ENCODE results near the gene IFT25.

GRCh38 chr1:53891678-53892077, 53.8 kb downstream of the IFT25 start:
- TF ChIP-seq YY1 (IDR thresholded peaks at IDR 0.05; ENCODE audit: low read depth) (no peak), REST (IDR thresholded peaks at IDR 0.05; ENCODE audit: low read depth) (no peak), EP300 (IDR thresholded peaks at IDR 0.05; ENCODE audit: borderline replicate concordance) (no peak), CEBPB (IDR thresholded peaks at IDR 0.05) (no peak), RAD21 (IDR thresholded peaks at IDR 0.05; ENCODE audit: low read depth) (no peak), CREB1 (IDR thresholded peaks at IDR 0.05; ENCODE audit: low read depth) (no peak), MAX (IDR thresholded peaks at IDR 0.05) (no peak), NFIC (IDR thresholded peaks at IDR 0.05) (no peak), TAF1 (IDR thresholded peaks at IDR 0.05; ENCODE audit: low read depth) (no peak)
